Stimulated activated CD4-positive, alpha-beta T cell treated with anti-CD3 and anti-CD28 coated beads, Interleukin-4, amount 100 ng/mL, for 48 hours (primary cell): ENCODE data around the gene KIF26A.

Experiments
- DNase-seq, 2 donors: peaks; one replicate each; pipeline ENCODE4 v3.0.0-alpha.2; 2020; ENCODE audit warnings: low read depth in 2 of 2

The KIF26A gene

GRCh38 chr14:104101086-104101621, 37.2 kb upstream of the KIF26A start:
- DNase-seq = no peak

- DNase-seq = no peak
Observed at GRCh38 chr14:104101651-104102281, 36.6 kb upstream of the KIF26A start.

DNA sequence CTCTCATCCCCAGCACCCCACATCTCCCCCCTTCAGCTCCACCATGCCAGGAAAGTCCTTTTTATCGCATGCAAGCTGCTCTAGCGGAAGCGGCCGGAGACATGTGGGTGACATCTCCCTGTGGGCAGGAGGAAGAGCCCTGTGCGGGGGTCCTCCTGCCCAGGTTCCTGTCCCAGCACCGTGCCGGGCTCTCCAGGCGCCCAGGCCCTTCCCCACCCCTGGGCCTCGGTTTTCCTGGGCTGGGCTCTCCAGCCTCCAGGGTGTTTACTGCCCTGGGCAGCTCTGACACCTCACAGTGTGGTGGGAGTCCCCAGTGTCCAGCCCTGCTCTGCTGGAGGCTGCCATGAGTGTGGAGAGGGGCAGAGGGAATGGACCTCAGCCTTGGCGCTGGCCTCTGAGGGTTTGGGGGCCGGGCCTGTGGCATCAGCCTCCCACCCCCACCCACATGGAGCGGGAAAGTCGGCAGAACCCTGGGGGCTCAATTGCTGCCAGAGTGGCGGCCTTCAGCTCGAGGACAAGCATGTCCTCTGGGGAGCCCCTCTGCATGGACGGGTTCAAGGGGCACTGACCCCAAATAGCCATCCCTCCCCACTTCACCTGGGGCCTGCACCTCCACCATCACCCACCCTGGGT, 36.0 kb upstream of the KIF26A start:
- no peak for DNase-seq

- DNase-seq = no peak
Observed at GRCh38 chr14:104103061-104103445, 35.3 kb upstream of the KIF26A start.

DNA sequence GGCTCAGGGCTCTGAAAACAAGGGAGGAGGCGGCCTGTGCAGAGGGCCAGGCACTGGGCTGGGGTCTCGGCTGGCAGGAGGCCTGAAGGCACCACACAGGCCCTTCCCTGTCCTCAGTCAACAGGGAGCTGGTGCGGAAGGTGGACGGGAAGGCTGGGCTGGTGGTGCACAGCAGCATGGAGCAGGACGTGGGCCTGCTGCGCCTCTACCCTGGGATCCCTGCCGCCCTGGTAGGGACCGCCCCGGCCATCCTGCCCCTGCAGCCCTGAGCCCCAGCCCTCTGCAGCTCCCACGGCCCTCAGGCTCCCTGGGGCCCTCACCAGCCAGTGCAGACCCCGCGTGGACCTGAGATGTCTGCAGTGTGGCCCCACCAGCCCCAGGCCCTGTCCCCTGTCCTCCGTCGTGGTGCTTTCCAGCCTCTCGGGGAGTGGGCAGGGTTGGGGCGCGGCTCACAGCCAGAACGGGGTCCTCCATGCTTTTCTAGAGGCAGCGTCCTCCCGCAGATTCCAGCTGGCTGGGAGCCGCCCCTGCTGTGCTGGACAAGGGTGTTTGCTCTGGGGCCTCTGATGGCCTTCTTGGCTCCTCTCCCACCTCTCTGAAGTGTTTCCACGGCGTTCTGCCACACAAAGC, 34.8 kb upstream of the KIF26A start:
- DNase-seq = no peak

- no peak for DNase-seq
Observed at GRCh38 chr14:104104076-104104901, 34.1 kb upstream of the KIF26A start.

- DNase-seq = no peak
Observed at GRCh38 chr14:104105071-104105821, 33.1 kb upstream of the KIF26A start.

DNA sequence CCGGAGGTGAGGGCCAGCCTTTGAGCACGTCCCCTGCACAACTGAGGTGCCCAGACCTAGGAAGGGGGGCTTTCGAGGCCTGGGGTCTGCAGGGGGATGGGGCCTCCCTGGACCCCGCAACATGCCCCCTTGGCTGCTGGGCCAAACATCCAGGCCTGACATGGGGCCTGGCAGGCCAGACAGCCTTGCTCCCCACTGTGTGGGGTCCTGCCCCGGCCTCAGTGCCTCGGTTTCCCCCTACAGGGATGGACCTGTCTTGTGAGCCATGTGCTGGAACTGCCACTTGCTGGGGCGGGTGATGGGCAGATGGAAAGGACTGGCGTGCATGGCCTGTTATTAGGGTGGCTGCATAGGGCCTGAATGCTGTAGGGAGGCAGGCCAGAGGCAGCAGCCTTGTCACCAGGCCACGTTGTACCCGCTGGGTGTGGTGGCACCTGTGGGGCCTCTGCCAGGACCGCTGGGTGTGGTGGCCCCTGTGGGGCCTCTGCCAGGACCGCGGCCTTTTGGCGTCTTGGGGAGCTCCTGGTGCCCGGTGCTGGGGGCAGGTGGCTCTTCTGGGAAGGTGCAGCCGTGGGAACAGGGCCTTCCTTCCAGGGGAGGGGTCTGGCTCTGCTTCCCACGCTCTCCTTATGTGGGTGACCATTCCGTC, 32.4 kb upstream of the KIF26A start:
- no peak for DNase-seq

DNA sequence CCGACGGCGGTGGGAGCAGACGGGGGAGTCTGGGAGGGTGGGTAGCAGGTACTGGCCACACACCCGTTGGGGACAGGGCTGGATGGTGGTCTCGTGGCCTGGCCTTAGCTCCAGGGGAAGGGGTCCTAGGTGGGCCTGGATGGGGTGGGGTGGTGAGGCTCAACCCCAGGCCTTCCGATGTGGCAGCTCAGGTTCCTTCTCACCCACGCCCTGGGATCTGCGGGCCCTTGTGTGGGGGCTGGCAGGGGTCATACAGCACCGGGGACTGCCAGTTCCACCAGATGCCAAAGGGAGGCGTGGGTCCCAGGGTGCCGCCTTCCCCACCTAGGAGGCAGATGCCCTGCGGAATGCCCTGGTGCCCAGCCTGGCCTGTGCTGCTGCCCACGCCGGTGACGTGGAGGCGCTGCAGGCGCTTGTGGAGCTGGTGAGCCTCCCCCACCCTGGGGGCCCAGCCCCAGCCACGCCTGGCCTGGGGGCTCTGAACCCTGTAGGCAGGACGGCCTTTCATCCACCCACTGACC, 31.9 kb upstream of the KIF26A start:
- DNase-seq = no peak

- DNase-seq = no peak
Observed at GRCh38 chr14:104107101-104107581, 31.2 kb upstream of the KIF26A start.

DNA sequence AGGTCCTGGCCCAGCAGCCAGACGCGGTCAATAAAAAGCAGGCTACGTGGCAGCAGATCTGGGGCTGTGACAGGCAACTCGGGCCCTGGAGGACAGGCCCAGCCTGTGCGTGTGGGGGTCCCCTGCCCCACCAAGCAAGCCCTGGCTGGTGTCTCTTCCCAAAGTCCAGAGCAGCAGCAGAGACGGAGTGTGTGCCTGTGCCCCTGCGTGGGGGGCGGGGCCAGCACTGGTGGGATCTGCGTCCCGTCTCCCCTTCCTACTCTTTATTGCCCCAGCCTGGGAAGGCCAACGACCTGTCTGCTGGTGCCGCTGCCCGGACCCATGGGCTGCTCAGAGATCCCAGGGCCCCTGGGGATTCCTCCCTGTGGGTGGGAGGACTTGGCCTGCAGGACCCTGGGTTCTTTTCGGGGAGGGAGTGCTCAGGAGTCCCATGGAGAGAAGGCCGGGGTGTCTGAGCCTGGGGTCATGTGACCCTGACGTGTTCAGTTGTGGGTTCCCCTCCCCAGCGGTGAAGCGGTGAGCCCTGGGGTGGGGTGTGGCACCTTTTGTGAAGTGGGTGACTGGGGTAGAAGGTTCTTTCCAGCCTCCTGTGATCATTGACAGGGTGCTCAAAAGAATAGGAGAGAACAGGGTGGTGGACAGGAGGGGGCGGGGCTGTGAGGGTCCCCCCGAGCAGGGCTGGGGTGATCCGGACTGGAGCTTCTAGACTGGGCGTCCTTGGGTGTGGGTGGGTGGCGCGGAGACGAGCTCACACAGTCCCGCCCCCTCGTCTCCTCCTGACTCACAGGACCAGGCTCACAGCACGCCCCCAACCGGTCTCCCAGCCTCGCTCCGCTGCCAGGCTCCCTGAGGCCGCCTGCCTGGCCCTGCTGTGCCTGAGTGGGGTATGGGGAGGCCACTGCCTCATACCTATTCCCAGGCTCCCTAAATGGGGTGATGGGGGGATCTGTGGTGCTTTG, 30.5 kb upstream of the KIF26A start:
- no peak for DNase-seq

- no peak for DNase-seq
Observed at GRCh38 chr14:104108570-104109541, 29.5 kb upstream of the KIF26A start.

DNA sequence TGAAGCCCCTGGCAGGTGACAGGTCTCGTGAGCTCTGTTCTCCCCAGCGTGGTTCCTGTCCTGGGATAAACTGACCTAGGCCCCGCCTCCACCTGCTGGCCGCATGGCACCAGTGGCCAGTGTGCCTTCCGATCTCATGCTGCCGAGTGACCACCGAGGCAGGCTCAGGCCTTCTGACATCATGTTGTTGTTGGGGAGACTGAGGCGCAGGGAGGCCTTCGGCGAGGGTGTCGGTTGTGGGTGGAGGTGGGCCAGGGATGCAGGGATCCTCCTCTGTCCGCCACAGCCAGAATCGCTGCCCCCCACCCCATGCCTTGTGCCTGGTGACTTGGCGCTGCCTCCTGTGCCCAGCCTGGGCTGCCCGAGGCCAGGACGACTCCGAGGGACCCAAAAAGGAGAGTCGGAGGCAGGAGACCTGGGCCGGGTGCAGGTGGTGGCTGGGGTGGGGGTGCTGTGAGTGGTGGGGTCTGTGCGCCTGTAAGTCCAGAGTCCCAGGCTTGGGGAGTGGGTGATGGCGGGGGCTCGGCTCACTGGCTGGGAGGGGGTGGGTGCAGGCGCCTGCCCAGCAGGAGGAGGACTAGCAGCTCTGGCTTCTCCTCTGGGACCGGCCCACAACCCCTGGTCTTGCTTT, 28.5 kb upstream of the KIF26A start:
- no peak for DNase-seq

GRCh38 chr14:104110491-104111209, 27.7 kb upstream of the KIF26A start:
- DNase-seq = no peak

DNA sequence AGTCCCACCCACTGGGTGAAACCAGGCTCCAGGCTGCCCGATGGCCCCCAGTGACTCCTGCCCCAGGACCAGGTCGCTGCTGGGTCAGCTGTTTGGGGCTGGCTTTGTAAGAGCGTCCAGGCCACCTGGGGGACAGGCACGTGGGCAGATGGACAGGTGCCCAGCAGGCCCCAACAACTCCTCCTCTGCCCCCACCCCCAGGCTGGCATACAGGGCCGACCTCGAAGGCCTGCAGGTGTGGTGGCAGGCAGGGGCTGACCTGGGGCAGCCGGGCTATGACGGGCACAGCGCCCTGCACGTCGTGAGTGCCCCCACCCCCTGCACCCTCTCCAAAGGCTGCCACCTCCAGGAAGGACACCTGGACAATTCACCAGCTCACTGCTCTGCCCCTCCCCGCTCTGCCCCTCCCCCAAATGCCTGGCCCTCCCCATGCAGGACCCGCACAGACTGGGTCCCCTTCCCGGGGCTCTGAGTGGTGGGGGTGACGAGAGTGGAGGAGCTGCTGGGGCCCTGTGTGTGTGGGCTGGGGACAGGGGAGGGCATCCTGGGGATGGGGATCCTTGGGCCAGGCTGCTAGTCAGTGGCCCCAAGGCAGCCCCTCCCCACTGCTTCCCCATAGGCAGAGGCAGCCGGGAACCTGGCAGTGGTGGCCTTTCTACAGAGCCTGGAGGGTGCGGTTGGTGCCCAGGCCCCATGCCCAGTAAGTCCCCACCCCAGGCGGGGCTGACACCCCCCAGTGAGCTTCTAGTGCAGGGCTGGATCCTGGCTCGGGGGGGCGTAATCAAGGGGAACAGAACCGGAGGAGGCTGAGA, 26.9 kb upstream of the KIF26A start:
- DNase-seq = no peak

GRCh38 chr14:104112113-104112505, 26.3 kb upstream of the KIF26A start:
- no peak for DNase-seq
